ENCODE data around the gene GLCE.

Gene GLCE

GRCh38 chr15:69308949-69309348 is 148.5 kb downstream of the GLCE start:
- no peak overlapping the region for H3K4me3 ChIP-seq (ENCODE audit: control insufficient read depth, low read depth, low read length)
- DNase-seq (ENCODE audit: low read depth), result no peak
- TF ChIP-seq CTCF (IDR thresholded peaks at IDR 0.05; ENCODE audit: control insufficient read depth, insufficient read depth, low read depth, low read length, missing control alignments), result no peak

- TF ChIP-seq CTCF (IDR thresholded peaks at IDR 0.05; ENCODE audit: control insufficient read depth, insufficient read depth, low read depth, low read length, missing control alignments), result no peak
- no peak overlapping the region for H3K4me3 ChIP-seq (ENCODE audit: control insufficient read depth, low read depth, low read length)
- DNase-seq (ENCODE audit: low read depth), result peak; percentile 20
These were observed 150.9 kb downstream of the GLCE start for GRCh38 chr15:69311319-69311721.

- H3K4me3 ChIP-seq (ENCODE audit: control insufficient read depth, low read depth, low read length), result no peak overlapping the region
- DNase-seq (ENCODE audit: low read depth), result no peak
- TF ChIP-seq CTCF (IDR thresholded peaks at IDR 0.05; ENCODE audit: control insufficient read depth, insufficient read depth, low read depth, low read length, missing control alignments), result no peak
These were observed 153.1 kb downstream of the GLCE start for GRCh38 chr15:69313432-69314000.

- TF ChIP-seq CTCF (IDR thresholded peaks at IDR 0.05; ENCODE audit: control insufficient read depth, insufficient read depth, low read depth, low read length, missing control alignments), result no peak
- DNase-seq (ENCODE audit: low read depth), result no peak
- no peak overlapping the region for H3K4me3 ChIP-seq (ENCODE audit: control insufficient read depth, low read depth, low read length)
These were observed 153.7 kb downstream of the GLCE start for GRCh38 chr15:69314131-69314530.

- DNase-seq (ENCODE audit: low read depth), result no peak
- TF ChIP-seq CTCF (IDR thresholded peaks at IDR 0.05; ENCODE audit: control insufficient read depth, insufficient read depth, low read depth, low read length, missing control alignments), result no peak
- no peak overlapping the region for H3K4me3 ChIP-seq (ENCODE audit: control insufficient read depth, low read depth, low read length)
These were observed 154.3 kb downstream of the GLCE start for GRCh38 chr15:69314736-69315135.

- no peak for DNase-seq (ENCODE audit: low read depth)
- no peak for TF ChIP-seq CTCF (IDR thresholded peaks at IDR 0.05; ENCODE audit: control insufficient read depth, insufficient read depth, low read depth, low read length, missing control alignments)
- no peak overlapping the region for H3K4me3 ChIP-seq (ENCODE audit: control insufficient read depth, low read depth, low read length)
These were observed 155.1 kb downstream of the GLCE start for GRCh38 chr15:69315402-69316110.

Measured in AG09309 (cell line).